ENCODE data around the gene ZNF423. TPM values are rescaled to one million over a fixed set of nuclear protein-coding genes. Genes with fewer than 3 reads are reported as not detected.

The ZNF423 gene
- total RNA-seq, 1 donor from 2014 or later, result 49.8 TPM

DNA sequence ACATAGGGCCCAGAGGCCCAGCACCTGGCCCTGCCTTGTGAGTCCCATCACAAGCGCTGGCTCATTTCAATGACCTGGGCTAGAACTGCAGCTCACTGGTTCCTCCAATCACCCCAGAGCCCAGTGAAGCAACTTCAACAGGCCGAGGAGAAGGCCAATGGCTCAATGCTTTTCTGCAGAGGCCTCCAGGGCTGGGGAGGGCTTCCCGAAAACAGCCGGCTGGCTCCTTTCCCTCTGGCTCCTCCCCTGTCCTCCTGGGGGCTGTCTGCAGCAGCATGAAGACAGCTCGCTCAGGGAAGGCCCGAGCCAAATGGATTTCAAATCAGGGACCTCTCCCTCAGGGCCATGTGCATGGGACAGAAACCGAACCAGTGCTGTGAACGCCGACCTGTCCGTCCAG lies 121.6 kb downstream of the ZNF423 start:
- TF ChIP-seq, protein P1, sequence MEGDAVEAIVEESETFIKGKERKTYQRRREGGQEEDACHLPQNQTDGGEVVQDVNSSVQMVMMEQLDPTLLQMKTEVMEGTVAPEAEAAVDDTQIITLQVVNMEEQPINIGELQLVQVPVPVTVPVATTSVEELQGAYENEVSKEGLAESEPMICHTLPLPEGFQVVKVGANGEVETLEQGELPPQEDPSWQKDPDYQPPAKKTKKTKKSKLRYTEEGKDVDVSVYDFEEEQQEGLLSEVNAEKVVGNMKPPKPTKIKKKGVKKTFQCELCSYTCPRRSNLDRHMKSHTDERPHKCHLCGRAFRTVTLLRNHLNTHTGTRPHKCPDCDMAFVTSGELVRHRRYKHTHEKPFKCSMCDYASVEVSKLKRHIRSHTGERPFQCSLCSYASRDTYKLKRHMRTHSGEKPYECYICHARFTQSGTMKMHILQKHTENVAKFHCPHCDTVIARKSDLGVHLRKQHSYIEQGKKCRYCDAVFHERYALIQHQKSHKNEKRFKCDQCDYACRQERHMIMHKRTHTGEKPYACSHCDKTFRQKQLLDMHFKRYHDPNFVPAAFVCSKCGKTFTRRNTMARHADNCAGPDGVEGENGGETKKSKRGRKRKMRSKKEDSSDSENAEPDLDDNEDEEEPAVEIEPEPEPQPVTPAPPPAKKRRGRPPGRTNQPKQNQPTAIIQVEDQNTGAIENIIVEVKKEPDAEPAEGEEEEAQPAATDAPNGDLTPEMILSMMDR (IDR thresholded peaks at IDR 0.05; ENCODE audit: unreplicated experiment), result no peak
- peaks cover 12% of the 10 kb centered on the region for H3K9me3 Mint-ChIP-seq (ENCODE audit: low read depth)
- no peak overlapping the region for H3K27ac Mint-ChIP-seq
- peaks cover 18% of the 10 kb centered on the region for H3K36me3 Mint-ChIP-seq (ENCODE audit: insufficient read depth)
- no peaks in the 10 kb centered on the region for H3K27me3 Mint-ChIP-seq
- no peak overlapping the region for H3K4me3 Mint-ChIP-seq (ENCODE audit: low read depth)
- no peaks in the 10 kb centered on the region for H3K4me1 Mint-ChIP-seq (ENCODE audit: low read depth)
- no peak for DNase-seq (ENCODE audit: low spot score, unreplicated experiment)

DNA sequence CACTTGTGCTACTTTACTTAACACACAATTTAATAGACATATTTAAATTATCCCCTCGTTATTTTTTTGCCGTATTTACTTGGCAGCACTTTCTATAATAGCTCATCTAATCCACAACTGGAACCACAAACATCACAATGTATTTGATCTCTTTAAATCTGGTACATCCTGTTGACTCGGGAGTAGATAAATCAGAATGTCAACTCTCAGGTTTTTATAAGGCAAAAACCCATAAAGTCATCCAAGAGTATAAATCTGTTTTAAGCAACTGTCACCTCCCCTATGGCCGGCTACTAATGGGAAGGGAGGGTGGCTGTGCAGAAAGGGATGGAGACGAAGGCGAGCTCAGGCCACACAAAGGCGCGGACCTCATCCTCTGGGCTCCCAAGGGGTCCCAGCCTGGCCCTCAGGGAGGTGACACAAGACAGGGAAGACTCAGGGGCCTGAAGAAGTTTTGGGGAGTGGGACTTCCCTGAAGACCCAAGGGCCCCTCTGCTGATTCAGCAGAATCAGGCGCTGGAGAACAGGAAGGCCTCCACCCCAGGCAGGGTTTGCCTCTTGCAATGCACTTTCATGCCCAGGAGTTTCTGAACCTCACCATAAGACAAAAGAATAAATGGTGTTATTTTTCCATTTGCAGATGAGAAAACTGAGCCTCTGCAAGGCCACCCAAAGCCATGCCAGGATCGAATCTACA lies 122.5 kb downstream of the ZNF423 start:
- Mint-ChIP-seq H3K27me3 (no peaks in the 10 kb centered on the region), H3K36me3 (ENCODE audit: insufficient read depth) (peaks cover 18% of the 10 kb centered on the region), H3K27ac (no peak overlapping the region), H3K4me1 (ENCODE audit: low read depth) (no peaks in the 10 kb centered on the region), H3K4me3 (ENCODE audit: low read depth) (no peak overlapping the region), H3K9me3 (ENCODE audit: low read depth) (peaks cover 12% of the 10 kb centered on the region)
- no peak for DNase-seq (ENCODE audit: low spot score, unreplicated experiment)
- TF ChIP-seq, protein P1 (IDR thresholded peaks at IDR 0.05; ENCODE audit: unreplicated experiment), result no peak

DNA sequence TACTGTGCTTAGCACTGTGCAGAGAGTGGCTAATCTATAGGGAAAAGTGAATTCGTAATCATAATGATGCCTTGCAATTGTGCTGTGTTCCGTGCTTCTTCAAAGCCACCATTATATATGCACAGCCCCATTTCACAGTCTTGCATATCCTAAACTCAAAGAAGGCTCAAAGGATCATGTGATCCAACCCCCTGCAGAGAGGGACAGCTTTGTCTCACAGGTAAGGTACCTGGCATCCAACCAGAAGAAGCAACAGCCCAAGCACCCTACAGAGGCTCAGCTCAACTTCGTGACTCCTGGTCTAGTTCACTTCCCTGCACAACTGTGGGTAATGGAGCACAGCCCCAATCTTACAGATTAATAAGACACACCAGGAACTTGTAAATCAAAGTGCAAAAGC lies 124.0 kb downstream of the ZNF423 start:
- TF ChIP-seq, protein P1 (IDR thresholded peaks at IDR 0.05; ENCODE audit: unreplicated experiment), result no peak
- H3K27ac Mint-ChIP-seq, result no peak overlapping the region
- no peaks in the 10 kb centered on the region for H3K4me1 Mint-ChIP-seq (ENCODE audit: low read depth)
- H3K4me3 Mint-ChIP-seq (ENCODE audit: low read depth), result no peak overlapping the region
- H3K36me3 Mint-ChIP-seq (ENCODE audit: insufficient read depth), result peaks cover 22% of the 10 kb centered on the region
- H3K9me3 Mint-ChIP-seq (ENCODE audit: low read depth), result peaks cover 12% of the 10 kb centered on the region
- DNase-seq (ENCODE audit: low spot score, unreplicated experiment), result no peak
- no peaks in the 10 kb centered on the region for H3K27me3 Mint-ChIP-seq

DNA sequence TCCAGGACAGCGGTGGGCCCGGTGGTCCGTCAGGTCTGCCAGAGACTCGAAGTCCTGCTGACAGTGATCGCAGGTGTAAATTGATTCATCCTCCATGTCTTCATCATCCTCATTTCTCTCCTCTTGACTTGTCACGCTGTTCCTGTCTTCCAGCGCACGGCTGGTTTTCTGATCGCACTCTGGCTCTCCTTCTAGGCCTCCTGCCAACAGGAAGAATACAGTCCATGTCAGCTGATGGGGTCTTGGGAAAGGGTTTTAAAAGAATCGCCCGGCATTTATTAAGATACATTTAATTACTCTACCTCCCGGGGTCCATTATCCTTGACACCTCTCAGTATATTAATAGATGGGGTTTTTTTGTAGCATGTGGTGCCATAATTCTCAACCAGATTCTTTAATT lies 125.1 kb downstream of the ZNF423 start:
- Mint-ChIP-seq H3K27me3 (no peaks in the 10 kb centered on the region), H3K27ac (no peak overlapping the region), H3K4me3 (ENCODE audit: low read depth) (no peak overlapping the region), H3K4me1 (ENCODE audit: low read depth) (no peaks in the 10 kb centered on the region), H3K36me3 (ENCODE audit: insufficient read depth) (peaks cover 22% of the 10 kb centered on the region), H3K9me3 (ENCODE audit: low read depth) (peaks cover 12% of the 10 kb centered on the region)
- TF ChIP-seq, protein P1 (IDR thresholded peaks at IDR 0.05; ENCODE audit: unreplicated experiment), result no peak
- DNase-seq (ENCODE audit: low spot score, unreplicated experiment), result no peak

DNA sequence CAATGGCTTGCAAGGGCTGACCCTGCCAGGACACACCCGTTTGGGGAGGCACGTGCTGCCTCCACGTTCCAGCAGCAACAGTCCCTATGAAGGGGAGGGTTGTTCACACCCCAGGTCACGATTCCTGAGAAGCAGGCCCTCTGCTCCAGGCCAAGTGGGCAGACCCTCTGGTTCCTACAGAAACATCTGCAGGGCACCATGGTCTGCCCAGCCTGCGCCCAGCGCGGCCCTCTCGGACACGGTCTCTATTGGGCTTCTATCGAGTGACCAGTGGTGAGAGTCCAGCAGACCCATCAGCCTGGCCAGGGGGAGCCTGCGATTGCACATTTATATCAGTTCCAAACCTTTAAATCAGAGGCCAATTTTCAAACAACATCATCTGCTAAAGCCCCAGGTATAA lies 128.3 kb downstream of the ZNF423 start:
- DNase-seq (ENCODE audit: low spot score, unreplicated experiment), result no peak
- peaks cover 24% of the 10 kb centered on the region for H3K36me3 Mint-ChIP-seq (ENCODE audit: insufficient read depth)
- H3K4me3 Mint-ChIP-seq (ENCODE audit: low read depth), result no peak overlapping the region
- H3K27me3 Mint-ChIP-seq, result no peaks in the 10 kb centered on the region
- peaks cover 12% of the 10 kb centered on the region for H3K9me3 Mint-ChIP-seq (ENCODE audit: low read depth)
- TF ChIP-seq, protein P1 (IDR thresholded peaks at IDR 0.05; ENCODE audit: unreplicated experiment), result no peak
- peak overlapping the region; percentile 10 for H3K27ac Mint-ChIP-seq
- no peaks in the 10 kb centered on the region for H3K4me1 Mint-ChIP-seq (ENCODE audit: low read depth)
